ENCODE data around the gene WSCD2.

The WSCD2 gene

GRCh38 chr12:108094056-108094649, 34.9 kb upstream of the WSCD2 start:
- Histone ChIP-seq H3K4me1 (ENCODE audit: control insufficient read depth in 1 of 2, insufficient read depth in 2 of 2, low read length in 2 of 2) (no peaks in the 10 kb centered on the region), H3K4me3 (ENCODE audit: low read depth in 1 of 2, low read length in 2 of 2) (no peak overlapping the region), H3K9me3 (ENCODE audit: control insufficient read depth in 1 of 2, low read length in 2 of 2) (no peaks in the 10 kb centered on the region), H3K36me3 (ENCODE audit: control insufficient read depth in 1 of 2, insufficient read depth in 2 of 2, low read length in 2 of 2) (no peaks in the 10 kb centered on the region), H3K27ac (ENCODE audit: low read depth, low read length) (no peak overlapping the region), H3K27me3 (ENCODE audit: control insufficient read depth in 1 of 2, insufficient read depth in 2 of 2, low read length in 2 of 2) (peaks cover 0 to 4% of the 10 kb centered on the region in 2 donors), H3K9ac (ENCODE audit: low read depth in 1 of 2, low read length in 2 of 2) (no peak overlapping the region)

- Histone ChIP-seq H3K27me3 (ENCODE audit: control insufficient read depth in 1 of 2, insufficient read depth in 2 of 2, low read length in 2 of 2) (peaks cover 0 to 4% of the 10 kb centered on the region in 2 donors), H3K9ac (ENCODE audit: low read depth in 1 of 2, low read length in 2 of 2) (no peak overlapping the region), H3K27ac (ENCODE audit: low read depth, low read length) (no peak overlapping the region), H3K36me3 (ENCODE audit: control insufficient read depth in 1 of 2, insufficient read depth in 2 of 2, low read length in 2 of 2) (no peaks in the 10 kb centered on the region), H3K4me1 (ENCODE audit: control insufficient read depth in 1 of 2, insufficient read depth in 2 of 2, low read length in 2 of 2) (no peaks in the 10 kb centered on the region), H3K9me3 (ENCODE audit: control insufficient read depth in 1 of 2, low read length in 2 of 2) (no peaks in the 10 kb centered on the region), H3K4me3 (ENCODE audit: low read depth in 1 of 2, low read length in 2 of 2) (no peak overlapping the region)
Measured at GRCh38 chr12:108097160-108097911, 31.8 kb upstream of the WSCD2 start.

- no peaks in the 10 kb centered on the region for H3K4me1 ChIP-seq (ENCODE audit: control insufficient read depth in 1 of 2, insufficient read depth in 2 of 2, low read length in 2 of 2)
- H3K36me3 ChIP-seq (ENCODE audit: control insufficient read depth in 1 of 2, insufficient read depth in 2 of 2, low read length in 2 of 2): no peaks in the 10 kb centered on the region
- no peaks in the 10 kb centered on the region for H3K9me3 ChIP-seq (ENCODE audit: control insufficient read depth in 1 of 2, low read length in 2 of 2)
- H3K27me3 ChIP-seq (ENCODE audit: control insufficient read depth in 1 of 2, insufficient read depth in 2 of 2, low read length in 2 of 2): peaks cover 0 to 4% of the 10 kb centered on the region in 2 donors
- H3K27ac ChIP-seq (ENCODE audit: low read depth, low read length): no peak overlapping the region
- H3K4me3 ChIP-seq (ENCODE audit: low read depth in 1 of 2, low read length in 2 of 2): no peak overlapping the region
- H3K9ac ChIP-seq (ENCODE audit: low read depth in 1 of 2, low read length in 2 of 2): no peak overlapping the region
Measured at GRCh38 chr12:108098374-108098773, 30.7 kb upstream of the WSCD2 start.

- H3K9me3 ChIP-seq (ENCODE audit: control insufficient read depth in 1 of 2, low read length in 2 of 2): no peaks in the 10 kb centered on the region
- H3K27me3 ChIP-seq (ENCODE audit: control insufficient read depth in 1 of 2, insufficient read depth in 2 of 2, low read length in 2 of 2): peaks cover 0 to 4% of the 10 kb centered on the region in 2 donors
- H3K4me1 ChIP-seq (ENCODE audit: control insufficient read depth in 1 of 2, insufficient read depth in 2 of 2, low read length in 2 of 2): no peaks in the 10 kb centered on the region
- H3K9ac ChIP-seq (ENCODE audit: low read depth in 1 of 2, low read length in 2 of 2): no peak overlapping the region
- no peaks in the 10 kb centered on the region for H3K36me3 ChIP-seq (ENCODE audit: control insufficient read depth in 1 of 2, insufficient read depth in 2 of 2, low read length in 2 of 2)
- no peak overlapping the region for H3K4me3 ChIP-seq (ENCODE audit: low read depth in 1 of 2, low read length in 2 of 2)
- H3K27ac ChIP-seq (ENCODE audit: low read depth, low read length): no peak overlapping the region
Measured at GRCh38 chr12:108099073-108099472, 30.0 kb upstream of the WSCD2 start.

GRCh38 chr12:108099778-108100489, 29.2 kb upstream of the WSCD2 start:
- Histone ChIP-seq H3K27me3 (ENCODE audit: control insufficient read depth in 1 of 2, insufficient read depth in 2 of 2, low read length in 2 of 2) (peaks cover 0 to 4% of the 10 kb centered on the region in 2 donors), H3K27ac (ENCODE audit: low read depth, low read length) (no peak overlapping the region), H3K36me3 (ENCODE audit: control insufficient read depth in 1 of 2, insufficient read depth in 2 of 2, low read length in 2 of 2) (no peaks in the 10 kb centered on the region), H3K4me3 (ENCODE audit: low read depth in 1 of 2, low read length in 2 of 2) (no peak overlapping the region), H3K4me1 (ENCODE audit: control insufficient read depth in 1 of 2, insufficient read depth in 2 of 2, low read length in 2 of 2) (no peaks in the 10 kb centered on the region), H3K9ac (ENCODE audit: low read depth in 1 of 2, low read length in 2 of 2) (no peak overlapping the region), H3K9me3 (ENCODE audit: control insufficient read depth in 1 of 2, low read length in 2 of 2) (no peaks in the 10 kb centered on the region)

- H3K27me3 ChIP-seq (ENCODE audit: control insufficient read depth in 1 of 2, insufficient read depth in 2 of 2, low read length in 2 of 2): peaks cover 0 to 4% of the 10 kb centered on the region in 2 donors
- H3K36me3 ChIP-seq (ENCODE audit: control insufficient read depth in 1 of 2, insufficient read depth in 2 of 2, low read length in 2 of 2): no peaks in the 10 kb centered on the region
- no peaks in the 10 kb centered on the region for H3K4me1 ChIP-seq (ENCODE audit: control insufficient read depth in 1 of 2, insufficient read depth in 2 of 2, low read length in 2 of 2)
- no peak overlapping the region for H3K9ac ChIP-seq (ENCODE audit: low read depth in 1 of 2, low read length in 2 of 2)
- H3K9me3 ChIP-seq (ENCODE audit: control insufficient read depth in 1 of 2, low read length in 2 of 2): no peaks in the 10 kb centered on the region
- no peak overlapping the region for H3K4me3 ChIP-seq (ENCODE audit: low read depth in 1 of 2, low read length in 2 of 2)
- H3K27ac ChIP-seq (ENCODE audit: low read depth, low read length): no peak overlapping the region
Measured at GRCh38 chr12:108101605-108102175, 27.4 kb upstream of the WSCD2 start.

GRCh38 chr12:108102363-108102762, 26.7 kb upstream of the WSCD2 start:
- H3K36me3 ChIP-seq (ENCODE audit: control insufficient read depth in 1 of 2, insufficient read depth in 2 of 2, low read length in 2 of 2): no peaks in the 10 kb centered on the region
- H3K4me3 ChIP-seq (ENCODE audit: low read depth in 1 of 2, low read length in 2 of 2): no peak overlapping the region
- H3K4me1 ChIP-seq (ENCODE audit: control insufficient read depth in 1 of 2, insufficient read depth in 2 of 2, low read length in 2 of 2): no peaks in the 10 kb centered on the region
- no peak overlapping the region for H3K9ac ChIP-seq (ENCODE audit: low read depth in 1 of 2, low read length in 2 of 2)
- H3K9me3 ChIP-seq (ENCODE audit: control insufficient read depth in 1 of 2, low read length in 2 of 2): no peaks in the 10 kb centered on the region
- no peak overlapping the region for H3K27ac ChIP-seq (ENCODE audit: low read depth, low read length)
- peaks cover 0 to 4% of the 10 kb centered on the region in 2 donors for H3K27me3 ChIP-seq (ENCODE audit: control insufficient read depth in 1 of 2, insufficient read depth in 2 of 2, low read length in 2 of 2)

GRCh38 chr12:108103087-108103486, 26.0 kb upstream of the WSCD2 start:
- Histone ChIP-seq H3K36me3 (ENCODE audit: control insufficient read depth in 1 of 2, insufficient read depth in 2 of 2, low read length in 2 of 2) (no peaks in the 10 kb centered on the region), H3K27ac (ENCODE audit: low read depth, low read length) (no peak overlapping the region), H3K9me3 (ENCODE audit: control insufficient read depth in 1 of 2, low read length in 2 of 2) (no peaks in the 10 kb centered on the region), H3K27me3 (ENCODE audit: control insufficient read depth in 1 of 2, insufficient read depth in 2 of 2, low read length in 2 of 2) (peaks cover 0 to 3% of the 10 kb centered on the region in 2 donors), H3K4me1 (ENCODE audit: control insufficient read depth in 1 of 2, insufficient read depth in 2 of 2, low read length in 2 of 2) (no peaks in the 10 kb centered on the region), H3K4me3 (ENCODE audit: low read depth in 1 of 2, low read length in 2 of 2) (no peak overlapping the region), H3K9ac (ENCODE audit: low read depth in 1 of 2, low read length in 2 of 2) (no peak overlapping the region)

- H3K36me3 ChIP-seq (ENCODE audit: control insufficient read depth in 1 of 2, insufficient read depth in 2 of 2, low read length in 2 of 2): no peaks in the 10 kb centered on the region
- H3K27ac ChIP-seq (ENCODE audit: low read depth, low read length): no peak overlapping the region
- H3K9ac ChIP-seq (ENCODE audit: low read depth in 1 of 2, low read length in 2 of 2): no peak overlapping the region
- no peaks in the 10 kb centered on the region for H3K9me3 ChIP-seq (ENCODE audit: control insufficient read depth in 1 of 2, low read length in 2 of 2)
- H3K4me3 ChIP-seq (ENCODE audit: low read depth in 1 of 2, low read length in 2 of 2): no peak overlapping the region
- no peaks in the 10 kb centered on the region for H3K4me1 ChIP-seq (ENCODE audit: control insufficient read depth in 1 of 2, insufficient read depth in 2 of 2, low read length in 2 of 2)
- no peaks in the 10 kb centered on the region for H3K27me3 ChIP-seq (ENCODE audit: control insufficient read depth in 1 of 2, insufficient read depth in 2 of 2, low read length in 2 of 2)
Measured at GRCh38 chr12:108103517-108103916, 25.6 kb upstream of the WSCD2 start.

- no peak overlapping the region for H3K4me3 ChIP-seq (ENCODE audit: low read depth in 1 of 2, low read length in 2 of 2)
- H3K27ac ChIP-seq (ENCODE audit: low read depth, low read length): no peak overlapping the region
- H3K27me3 ChIP-seq (ENCODE audit: control insufficient read depth in 1 of 2, insufficient read depth in 2 of 2, low read length in 2 of 2): no peaks in the 10 kb centered on the region
- no peaks in the 10 kb centered on the region for H3K4me1 ChIP-seq (ENCODE audit: control insufficient read depth in 1 of 2, insufficient read depth in 2 of 2, low read length in 2 of 2)
- H3K9me3 ChIP-seq (ENCODE audit: control insufficient read depth in 1 of 2, low read length in 2 of 2): no peaks in the 10 kb centered on the region
- H3K36me3 ChIP-seq (ENCODE audit: control insufficient read depth in 1 of 2, insufficient read depth in 2 of 2, low read length in 2 of 2): no peaks in the 10 kb centered on the region
- no peak overlapping the region for H3K9ac ChIP-seq (ENCODE audit: low read depth in 1 of 2, low read length in 2 of 2)
Measured at GRCh38 chr12:108104657-108105056, 24.4 kb upstream of the WSCD2 start.
